ENCODE results near the gene UBXN6.

Gene UBXN6

DNA sequence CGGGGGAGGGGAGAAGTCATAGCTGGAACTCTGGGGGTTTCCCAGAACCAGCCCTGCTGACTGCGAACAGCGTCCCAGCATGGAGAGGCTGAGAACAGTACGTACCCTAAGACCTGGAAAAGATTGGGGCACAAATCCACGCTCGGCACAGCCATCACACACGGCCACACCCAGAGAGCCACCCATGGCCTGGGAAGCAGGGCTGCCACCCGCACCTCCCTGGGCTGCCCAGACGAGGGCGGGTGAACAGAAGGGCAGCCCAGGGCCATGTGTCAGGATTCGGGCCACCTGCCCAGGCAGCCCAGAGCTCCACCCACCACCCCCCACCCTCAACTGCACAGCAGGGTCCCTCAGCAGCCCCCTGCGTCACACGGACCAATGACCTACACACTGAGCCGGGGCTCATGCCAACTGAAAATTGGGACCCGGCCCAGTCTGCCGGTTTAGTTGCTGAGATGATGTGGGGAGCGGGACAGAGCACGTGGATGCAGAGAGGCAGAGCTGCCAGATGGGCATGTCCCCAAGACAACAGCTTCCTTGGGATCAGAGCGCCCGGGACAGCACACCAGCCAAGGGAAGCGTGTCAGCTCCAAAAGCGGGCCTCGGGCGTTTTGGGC, 8.5 kb downstream of the UBXN6 start:
- H3K4me3 ChIP-seq (ENCODE audit: control insufficient read depth in 1 of 7, extremely low read depth in 1 of 7, insufficient read depth in 4 of 7, low read depth in 2 of 7, low read length in 6 of 7) = no peak overlapping the region
- no peaks in the 10 kb centered on the region for H3K9me3 ChIP-seq (ENCODE audit: control extremely low read depth in 1 of 5, control insufficient read depth in 4 of 5, insufficient read depth in 2 of 5, low read depth in 1 of 5, low read length in 4 of 5)
- H3K4me1 ChIP-seq (ENCODE audit: control extremely low read depth in 1 of 4, control insufficient read depth in 4 of 4, insufficient read depth in 4 of 4, low read length in 3 of 4) = no peaks in the 10 kb centered on the region
- DNase-seq = no peak
- ChIA-PET POLR2A (no interaction called here), CTCF (interaction anchor here (0.7 kb wide), 1 partner anchor 10 kb away, joined by 3 read pairs; no protein-coding TSS in a partner anchor)
- no peaks in the 10 kb centered on the region for H3K27me3 ChIP-seq (replicated peaks in 2 of 5; ENCODE audit: control insufficient read depth in 4 of 5, insufficient read depth in 5 of 5, low read length in 4 of 5)
- H3K36me3 ChIP-seq (ENCODE audit: control insufficient read depth in 4 of 4, insufficient read depth in 4 of 4, low read length in 3 of 4) = peaks cover 8 to 89% (median 67%) of the 10 kb centered on the region in 4 experiments
- H3K27ac ChIP-seq (ENCODE audit: insufficient read depth in 1 of 2, low read depth in 1 of 2, low read length in 2 of 2, poor library complexity in 1 of 2, severe bottlenecking in 2 of 2) = no peak overlapping the region
- WGBS (ENCODE audit: insufficient coverage) = 95% methylated on average over 23 of the region's 24 CpGs

GRCh38 chr19:4448147-4448985, 9.2 kb downstream of the UBXN6 start:
- POLR2A ChIA-PET = no interaction called here
- no peak overlapping the region for H3K4me3 ChIP-seq (ENCODE audit: control insufficient read depth in 1 of 7, extremely low read depth in 1 of 7, insufficient read depth in 4 of 7, low read depth in 2 of 7, low read length in 6 of 7)
- CTCF ChIA-PET = no interaction called here
- H3K27ac ChIP-seq (ENCODE audit: insufficient read depth in 1 of 2, low read depth in 1 of 2, low read length in 2 of 2, poor library complexity in 1 of 2, severe bottlenecking in 2 of 2) = no peak overlapping the region
- no peaks in the 10 kb centered on the region for H3K27me3 ChIP-seq (replicated peaks in 2 of 5; ENCODE audit: control insufficient read depth in 4 of 5, insufficient read depth in 5 of 5, low read length in 4 of 5)
- peaks cover 8 to 91% (median 68%) of the 10 kb centered on the region in 4 experiments for H3K36me3 ChIP-seq (ENCODE audit: control insufficient read depth in 4 of 4, insufficient read depth in 4 of 4, low read length in 3 of 4)
- no peaks in the 10 kb centered on the region for H3K9me3 ChIP-seq (ENCODE audit: control extremely low read depth in 1 of 5, control insufficient read depth in 4 of 5, insufficient read depth in 2 of 5, low read depth in 1 of 5, low read length in 4 of 5)
- H3K4me1 ChIP-seq (ENCODE audit: control extremely low read depth in 1 of 4, control insufficient read depth in 4 of 4, insufficient read depth in 4 of 4, low read length in 3 of 4) = no peaks in the 10 kb centered on the region
- 96% methylated on average over 29 of the region's 30 CpGs for WGBS (ENCODE audit: insufficient coverage)
- no peak for DNase-seq

GRCh38 chr19:4447327-4448146, 10.1 kb downstream of the UBXN6 start:
- Histone ChIP-seq H3K9me3 (ENCODE audit: control extremely low read depth in 1 of 5, control insufficient read depth in 4 of 5, insufficient read depth in 2 of 5, low read depth in 1 of 5, low read length in 4 of 5) (no peaks in the 10 kb centered on the region), H3K4me1 (ENCODE audit: control extremely low read depth in 1 of 4, control insufficient read depth in 4 of 4, insufficient read depth in 4 of 4, low read length in 3 of 4) (peaks cover 0 to 2% (median 1%) of the 10 kb centered on the region in 4 experiments), H3K27ac (ENCODE audit: insufficient read depth in 1 of 2, low read depth in 1 of 2, low read length in 2 of 2, poor library complexity in 1 of 2, severe bottlenecking in 2 of 2) (no peak overlapping the region), H3K36me3 (ENCODE audit: control insufficient read depth in 4 of 4, insufficient read depth in 4 of 4, low read length in 3 of 4) (peaks cover 8 to 88% (median 62%) of the 10 kb centered on the region in 4 experiments), H3K27me3 (replicated peaks in 2 of 5; ENCODE audit: control insufficient read depth in 4 of 5, insufficient read depth in 5 of 5, low read length in 4 of 5) (no peaks in the 10 kb centered on the region), H3K4me3 (ENCODE audit: control insufficient read depth in 1 of 7, extremely low read depth in 1 of 7, insufficient read depth in 4 of 7, low read depth in 2 of 7, low read length in 6 of 7) (no peak overlapping the region)
- CTCF ChIA-PET = no interaction called here
- POLR2A ChIA-PET = no interaction called here
- WGBS (ENCODE audit: insufficient coverage) = over 99% methylated on average over 25 of the region's 28 CpGs
- no peak for DNase-seq

DNA sequence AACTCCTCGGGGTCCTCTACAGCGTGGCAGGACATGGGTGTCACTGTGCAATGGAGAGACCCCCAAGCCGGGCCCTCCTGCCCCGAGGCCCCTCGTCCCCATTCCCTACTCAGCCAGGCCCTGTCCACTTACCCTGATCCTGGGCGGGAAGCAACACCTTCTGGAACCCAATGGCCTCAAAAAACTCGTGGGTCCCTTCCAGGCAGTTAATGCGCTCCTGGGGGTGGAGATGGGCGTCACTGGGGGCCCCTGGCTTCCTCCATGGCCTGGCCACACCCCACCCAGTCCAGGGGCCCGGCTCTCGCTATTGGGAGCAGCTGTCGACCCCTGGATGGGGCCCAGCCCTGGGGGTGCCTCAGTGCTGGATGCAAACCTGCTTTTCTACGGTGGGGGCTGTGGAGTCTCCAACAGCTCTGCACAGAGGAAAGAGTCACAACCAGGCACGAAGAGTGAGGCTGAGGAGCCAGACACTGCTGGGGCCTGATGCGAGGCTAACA, 10.8 kb downstream of the UBXN6 start:
- 89% methylated on average over 13 of the region's 15 CpGs for WGBS (ENCODE audit: insufficient coverage)
- Histone ChIP-seq H3K27me3 (replicated peaks in 2 of 5; ENCODE audit: control insufficient read depth in 4 of 5, insufficient read depth in 5 of 5, low read length in 4 of 5) (no peaks in the 10 kb centered on the region), H3K9me3 (ENCODE audit: control extremely low read depth in 1 of 5, control insufficient read depth in 4 of 5, insufficient read depth in 2 of 5, low read depth in 1 of 5, low read length in 4 of 5) (no peaks in the 10 kb centered on the region), H3K4me3 (ENCODE audit: control insufficient read depth in 1 of 7, extremely low read depth in 1 of 7, insufficient read depth in 4 of 7, low read depth in 2 of 7, low read length in 6 of 7) (no peak overlapping the region), H3K4me1 (ENCODE audit: control extremely low read depth in 1 of 4, control insufficient read depth in 4 of 4, insufficient read depth in 4 of 4, low read length in 3 of 4) (peaks cover 0 to 9% (median 5%) of the 10 kb centered on the region in 4 experiments), H3K27ac (ENCODE audit: insufficient read depth in 1 of 2, low read depth in 1 of 2, low read length in 2 of 2, poor library complexity in 1 of 2, severe bottlenecking in 2 of 2) (no peak overlapping the region), H3K36me3 (ENCODE audit: control insufficient read depth in 4 of 4, insufficient read depth in 4 of 4, low read length in 3 of 4) (peaks cover 5 to 91% (median 57%) of the 10 kb centered on the region in 4 experiments)
- POLR2A ChIA-PET = no interaction called here
- DNase-seq = no peak
- CTCF ChIA-PET = no interaction called here

DNA sequence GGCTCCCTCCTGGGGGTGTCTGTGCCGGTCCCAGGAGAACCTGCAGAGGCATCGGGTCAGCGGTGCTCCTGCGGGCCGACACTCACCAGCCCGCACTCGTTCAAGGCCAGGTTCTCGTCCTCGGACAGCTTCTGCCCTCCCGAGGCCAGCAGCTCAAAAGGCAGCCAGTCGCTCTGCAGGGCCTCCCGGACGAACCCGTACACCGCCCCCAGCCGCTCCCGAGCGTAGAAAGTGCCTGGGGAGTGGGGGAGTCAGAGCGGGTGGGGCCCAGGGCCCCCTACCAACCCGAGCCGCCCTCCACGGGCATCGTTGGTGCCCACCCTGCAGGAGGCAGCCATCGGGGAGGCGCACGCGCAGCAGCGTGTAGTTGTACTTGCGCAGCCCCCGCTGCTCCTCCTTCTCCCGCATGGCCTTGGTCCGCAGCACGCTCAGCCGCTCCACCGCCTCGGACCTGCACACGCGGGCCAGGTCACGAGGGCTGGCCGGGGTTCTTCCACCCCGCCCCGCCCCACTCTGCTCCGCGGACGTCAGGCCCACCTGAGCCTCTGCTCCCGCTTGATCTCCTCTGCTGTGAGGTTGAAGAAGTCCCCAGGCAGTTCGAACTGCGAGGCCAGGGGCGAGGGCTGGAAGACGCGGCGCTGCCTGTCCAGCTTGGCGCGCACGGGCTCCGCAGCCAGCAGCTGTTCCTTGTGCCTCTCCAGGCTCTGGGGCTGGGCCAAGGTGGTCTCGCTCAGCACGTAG, 11.5 kb downstream of the UBXN6 start:
- ChIA-PET POLR2A (interaction anchor here (0.7 kb wide), 1 partner anchor 16 kb away, joined by 3 read pairs; no protein-coding TSS in a partner anchor), CTCF (no interaction called here)
- 97% methylated on average over 58 of the region's 58 CpGs for WGBS (ENCODE audit: insufficient coverage)
- Histone ChIP-seq H3K27ac (ENCODE audit: insufficient read depth in 1 of 2, low read depth in 1 of 2, low read length in 2 of 2, poor library complexity in 1 of 2, severe bottlenecking in 2 of 2) (no peak overlapping the region), H3K27me3 (replicated peaks in 2 of 5; ENCODE audit: control insufficient read depth in 4 of 5, insufficient read depth in 5 of 5, low read length in 4 of 5) (no peaks in the 10 kb centered on the region), H3K36me3 (ENCODE audit: control insufficient read depth in 4 of 4, insufficient read depth in 4 of 4, low read length in 3 of 4) (peaks cover 5 to 90% (median 52%) of the 10 kb centered on the region in 4 experiments), H3K9me3 (ENCODE audit: control extremely low read depth in 1 of 5, control insufficient read depth in 4 of 5, insufficient read depth in 2 of 5, low read depth in 1 of 5, low read length in 4 of 5) (no peaks in the 10 kb centered on the region), H3K4me1 (ENCODE audit: control extremely low read depth in 1 of 4, control insufficient read depth in 4 of 4, insufficient read depth in 4 of 4, low read length in 3 of 4) (peaks cover 0 to 10% (median 5%) of the 10 kb centered on the region in 4 experiments), H3K4me3 (ENCODE audit: control insufficient read depth in 1 of 7, extremely low read depth in 1 of 7, insufficient read depth in 4 of 7, low read depth in 2 of 7, low read length in 6 of 7) (no peak overlapping the region)
- DNase-seq = no peak
